ENCODE measurements around the gene SPDYE6. TPM values are rescaled to one million over a fixed set of nuclear protein-coding genes. Genes with fewer than 3 reads are reported as not detected.

Gene SPDYE6
- total RNA-seq, 1 experiment from 2014 or later, result not detected

GRCh38 chr7:102297487-102298218 is 58.6 kb downstream of the SPDYE6 start:
- POLR2A ChIA-PET (ENCODE audit: unreplicated experiment), result interaction anchor here (0.6 kb wide), 1 partner anchor 96 kb away, joined by 8 read pairs; no protein-coding TSS in a partner anchor

GRCh38 chr7:102296514-102296913 is 59.7 kb downstream of the SPDYE6 start:
- H3K4me3 ChIP-seq, result no peak overlapping the region
- DNase-seq, result no peak
- no peaks in the 10 kb centered on the region for H3K4me1 ChIP-seq (replicated peaks; ENCODE audit: insufficient read depth)
- H3F3A ChIP-seq (ENCODE audit: insufficient read depth, low read depth), result 0 out of 2 replicates have a peak, but pooled peaks cover 6% of the 10 kb centered on the region
- H4K20me1 ChIP-seq (ENCODE audit: insufficient read depth), result no peaks in the 10 kb centered on the region
- H3K79me2 ChIP-seq (ENCODE audit: low read depth), result no peaks in the 10 kb centered on the region
- BruUV-seq (replicated peaks), result no TSS peak
- intact Hi-C loops (cut with micrococcal nuclease; ENCODE audit: unreplicated experiment), result no loop called here
- CTCF ChIA-PET, result interaction anchor here (0.5 kb wide), 2 partner anchors 17 to 639 kb away, joined by 3 to 4 read pairs; no protein-coding TSS in a partner anchor
- H3K9me3 ChIP-seq (ENCODE audit: insufficient read depth, low read depth), result no peaks in the 10 kb centered on the region
- H3K36me3 ChIP-seq (ENCODE audit: low read depth), result no peaks in the 10 kb centered on the region
- no peak overlapping the region for H3K4me2 ChIP-seq
- H2AFZ ChIP-seq, result no peak overlapping the region
- H3K27ac ChIP-seq, result no peak overlapping the region
- TF ChIP-seq EZH2 (IDR thresholded peaks at IDR 0.05; ENCODE audit: low read depth), result no peak
- no peak for TF ChIP-seq CTCF (conservative IDR thresholded peaks at IDR 0.05)
- no peaks in the 10 kb centered on the region for H3K9me2 ChIP-seq (ENCODE audit: insufficient read depth)
- POLR2A ChIA-PET (ENCODE audit: unreplicated experiment), result no interaction called here
- no peaks in the 10 kb centered on the region for H3K27me3 ChIP-seq (ENCODE audit: insufficient read depth, low read depth)

More at GRCh38 chr7:102297487-102298218, 58.6 kb downstream of the SPDYE6 start:
- no peak for DNase-seq
- Histone ChIP-seq H2AFZ (no peak overlapping the region), H3F3A (ENCODE audit: insufficient read depth, low read depth) (0 out of 2 replicates have a peak, but pooled peaks cover 6% of the 10 kb centered on the region), H3K9me2 (ENCODE audit: insufficient read depth) (no peaks in the 10 kb centered on the region), H3K9me3 (ENCODE audit: insufficient read depth, low read depth) (no peaks in the 10 kb centered on the region), H3K4me1 (replicated peaks; ENCODE audit: insufficient read depth) (no peaks in the 10 kb centered on the region), H3K79me2 (ENCODE audit: low read depth) (no peaks in the 10 kb centered on the region), H3K27me3 (ENCODE audit: insufficient read depth, low read depth) (no peaks in the 10 kb centered on the region), H3K4me2 (no peak overlapping the region), H3K27ac (no peak overlapping the region), H3K4me3 (no peak overlapping the region), H4K20me1 (ENCODE audit: insufficient read depth) (no peaks in the 10 kb centered on the region), H3K36me3 (ENCODE audit: low read depth) (no peaks in the 10 kb centered on the region)
- intact Hi-C loops (cut with micrococcal nuclease; ENCODE audit: unreplicated experiment), result no loop called here
- CTCF ChIA-PET, result no interaction called here
- TF ChIP-seq CTCF (conservative IDR thresholded peaks at IDR 0.05), result no peak
- TF ChIP-seq EZH2 (IDR thresholded peaks at IDR 0.05; ENCODE audit: low read depth), result no peak
- BruUV-seq (replicated peaks), result no TSS peak

GRCh38 chr7:102296179-102296438 is 60.1 kb downstream of the SPDYE6 start:
- H4K20me1 ChIP-seq (ENCODE audit: insufficient read depth), result no peaks in the 10 kb centered on the region
- CTCF ChIA-PET, result interaction anchor here (0.5 kb wide), 1 partner anchor 638 kb away, joined by 3 read pairs; no protein-coding TSS in a partner anchor
- H3K4me2 ChIP-seq, result no peak overlapping the region
- no peak overlapping the region for H3K4me3 ChIP-seq
- H3K79me2 ChIP-seq (ENCODE audit: low read depth), result no peaks in the 10 kb centered on the region
- intact Hi-C loops (cut with micrococcal nuclease; ENCODE audit: unreplicated experiment), result no loop called here
- H2AFZ ChIP-seq, result no peak overlapping the region
- H3K27me3 ChIP-seq (ENCODE audit: insufficient read depth, low read depth), result no peaks in the 10 kb centered on the region
- no peaks in the 10 kb centered on the region for H3K36me3 ChIP-seq (ENCODE audit: low read depth)
- H3K9me3 ChIP-seq (ENCODE audit: insufficient read depth, low read depth), result no peaks in the 10 kb centered on the region
- 0 out of 2 replicates have a peak, but pooled peaks cover 6% of the 10 kb centered on the region for H3F3A ChIP-seq (ENCODE audit: insufficient read depth, low read depth)
- DNase-seq, result no peak
- TF ChIP-seq EZH2 (IDR thresholded peaks at IDR 0.05; ENCODE audit: low read depth) (no peak), CTCF (conservative IDR thresholded peaks at IDR 0.05) (no peak)
- H3K27ac ChIP-seq, result no peak overlapping the region
- H3K4me1 ChIP-seq (replicated peaks; ENCODE audit: insufficient read depth), result no peaks in the 10 kb centered on the region
- POLR2A ChIA-PET (ENCODE audit: unreplicated experiment), result no interaction called here
- no TSS peak for BruUV-seq (replicated peaks)
- H3K9me2 ChIP-seq (ENCODE audit: insufficient read depth), result no peaks in the 10 kb centered on the region

Small RNAs within 50 kb of the gene (microRNA-seq; reads per million reads assigned to microRNA genes)
- gene MIR548O (ENCODE audit: borderline number of aligned reads, borderline replicate concordance), result not detected

Other genes starting within 250 kb of the SPDYE6 start
- gene SH2B2, start 69.6 kb downstream of the SPDYE6 start, total RNA-seq (2021), result 12.1 and 18.4 TPM in 2 replicates
- gene PRKRIP1, start 39.9 kb upstream of the SPDYE6 start, total RNA-seq (2021), result 34.6 and 43.1 TPM in 2 replicates
- 53.3 and 59.7 TPM in 2 replicates for gene ORAI2, start 77.1 kb upstream of the SPDYE6 start, total RNA-seq (2021)
- 10.9 and 18.1 TPM in 2 replicates for gene ALKBH4, start 108.4 kb upstream of the SPDYE6 start, total RNA-seq (2021)
- 35.3 and 57.9 TPM in 2 replicates for gene LRWD1, start 108.5 kb upstream of the SPDYE6 start, total RNA-seq (2021)
- 50.2 and 66.9 TPM in 2 replicates for gene POLR2J, start 122.5 kb upstream of the SPDYE6 start, total RNA-seq (2021)
- 1.2 and 5.8 TPM in 2 replicates for gene RASA4B, start 161.3 kb upstream of the SPDYE6 start, total RNA-seq (2021)
- gene UPK3BL2, start 187.3 kb upstream of the SPDYE6 start, total RNA-seq (2021), result 24.3 and 36.8 TPM in 2 replicates
- not detected in 2 replicates for gene SPDYE2, start 194.8 kb upstream of the SPDYE6 start, total RNA-seq (2021)
- gene POLR2J3, start 216.1 kb upstream of the SPDYE6 start, total RNA-seq (2021), result 51.1 and 54.0 TPM in 2 replicates